Measurements from ENCODE around the gene POLR2J. TPM values are rescaled to one million over a fixed set of nuclear protein-coding genes. Genes with fewer than 3 reads are reported as not detected.

POLR2J gene
- total RNA-seq, 1 donor from 2014 or later = 49.6 TPM

DNA sequence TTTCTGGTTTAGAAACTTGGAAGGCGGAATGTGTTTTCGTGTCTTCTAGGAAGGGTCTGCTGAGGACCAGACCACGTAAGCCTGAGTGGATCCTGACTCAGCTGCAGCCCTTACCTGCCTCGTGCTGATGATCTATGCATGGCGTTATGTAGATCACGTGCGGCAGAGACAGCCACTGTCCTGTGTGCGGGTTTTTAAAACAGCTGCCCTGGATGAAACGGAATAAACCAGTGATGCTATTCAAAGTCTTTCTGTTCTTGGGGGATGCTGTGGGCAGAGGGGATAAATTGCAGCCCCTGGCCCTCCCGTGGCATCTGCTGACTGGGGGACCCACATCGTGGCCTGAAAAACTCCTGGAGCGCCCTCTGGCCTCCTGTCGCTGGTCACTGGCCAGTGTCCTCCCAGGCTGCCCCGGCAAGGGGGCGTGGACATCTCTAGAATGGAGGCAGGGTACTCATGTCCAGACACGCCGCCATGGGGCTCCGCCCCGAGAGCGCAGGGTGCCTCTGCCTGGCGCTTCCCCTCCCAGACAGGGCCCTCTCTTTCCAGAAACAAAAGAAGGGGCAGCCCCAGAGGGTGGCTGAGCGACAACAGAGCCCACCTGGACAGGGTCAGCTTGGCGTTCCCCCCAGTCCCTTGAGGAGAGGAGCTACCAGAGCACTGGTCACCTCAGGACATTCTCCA, 27.2 kb downstream of the POLR2J start:
- ATAC-seq = no peak
- no peak for DNase-seq
- intact Hi-C loops (cut with micrococcal nuclease) = no loop called here

DNA sequence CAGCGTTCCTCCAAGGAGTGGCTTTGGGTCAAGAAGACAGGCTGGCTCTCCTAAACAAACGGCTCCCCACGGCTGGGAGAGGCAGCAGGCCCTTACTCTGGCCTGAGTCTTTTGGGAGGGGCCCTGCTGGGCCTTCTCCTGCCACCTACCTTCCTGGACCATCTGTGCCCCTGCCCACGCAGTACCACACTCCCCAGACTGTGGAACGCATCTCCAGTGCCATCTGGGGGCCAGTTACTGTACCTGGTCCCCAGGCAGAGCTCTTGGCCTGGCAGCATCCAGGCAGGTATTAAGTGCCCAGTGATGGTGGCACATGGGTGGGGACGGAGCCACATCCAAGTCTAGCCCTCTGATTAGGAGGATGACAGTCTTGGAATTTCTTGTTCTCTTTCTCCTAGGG, 28.5 kb downstream of the POLR2J start:
- no peak for ATAC-seq
- DNase-seq = no peak
- intact Hi-C loops (cut with micrococcal nuclease) = no loop called here

DNA sequence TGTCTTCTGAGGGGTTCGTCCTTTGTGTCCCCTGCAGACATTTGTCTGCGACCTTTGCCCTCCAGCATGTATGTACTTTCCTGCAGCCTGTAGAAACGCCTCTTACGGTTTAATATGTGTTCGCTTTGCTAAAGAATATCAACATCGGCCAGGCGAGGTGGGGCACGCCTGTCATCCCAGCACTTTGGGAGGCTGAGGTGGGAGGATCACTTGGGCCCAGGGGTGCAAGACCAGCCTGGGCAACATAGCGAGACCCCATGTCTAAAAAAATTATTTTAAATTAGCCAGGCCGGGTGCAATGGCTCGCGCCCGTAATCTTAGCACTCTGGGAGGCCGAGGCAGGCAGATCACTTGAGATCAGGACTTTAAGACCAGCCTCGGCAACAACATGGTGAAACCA, 29.6 kb downstream of the POLR2J start:
- no peak for DNase-seq
- no peak for ATAC-seq
- intact Hi-C loops (cut with micrococcal nuclease) = no loop called here

DNA sequence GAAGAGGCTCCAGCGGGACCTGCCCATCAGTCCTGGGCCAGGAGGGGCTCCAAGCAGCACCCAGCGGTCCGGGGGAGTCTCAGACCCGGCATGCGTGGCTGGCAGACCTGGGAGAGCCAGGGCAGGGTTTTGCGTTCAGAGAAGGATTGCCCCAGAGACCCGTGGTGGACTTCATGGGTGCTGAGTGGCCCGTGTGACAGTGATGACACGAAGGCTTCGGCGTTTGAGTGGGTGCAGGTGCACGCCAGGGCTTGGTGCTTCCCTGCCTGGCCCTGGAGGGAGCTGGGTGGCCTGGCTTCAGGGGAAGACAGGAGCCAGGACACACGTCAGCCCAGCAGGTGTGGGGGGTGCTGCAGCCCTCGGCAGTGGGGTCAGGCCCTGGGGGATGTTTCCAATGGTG, 31.4 kb downstream of the POLR2J start:
- DNase-seq (no peak), ATAC-seq (no peak)
- intact Hi-C loops (cut with micrococcal nuclease) = no loop called here

DNA sequence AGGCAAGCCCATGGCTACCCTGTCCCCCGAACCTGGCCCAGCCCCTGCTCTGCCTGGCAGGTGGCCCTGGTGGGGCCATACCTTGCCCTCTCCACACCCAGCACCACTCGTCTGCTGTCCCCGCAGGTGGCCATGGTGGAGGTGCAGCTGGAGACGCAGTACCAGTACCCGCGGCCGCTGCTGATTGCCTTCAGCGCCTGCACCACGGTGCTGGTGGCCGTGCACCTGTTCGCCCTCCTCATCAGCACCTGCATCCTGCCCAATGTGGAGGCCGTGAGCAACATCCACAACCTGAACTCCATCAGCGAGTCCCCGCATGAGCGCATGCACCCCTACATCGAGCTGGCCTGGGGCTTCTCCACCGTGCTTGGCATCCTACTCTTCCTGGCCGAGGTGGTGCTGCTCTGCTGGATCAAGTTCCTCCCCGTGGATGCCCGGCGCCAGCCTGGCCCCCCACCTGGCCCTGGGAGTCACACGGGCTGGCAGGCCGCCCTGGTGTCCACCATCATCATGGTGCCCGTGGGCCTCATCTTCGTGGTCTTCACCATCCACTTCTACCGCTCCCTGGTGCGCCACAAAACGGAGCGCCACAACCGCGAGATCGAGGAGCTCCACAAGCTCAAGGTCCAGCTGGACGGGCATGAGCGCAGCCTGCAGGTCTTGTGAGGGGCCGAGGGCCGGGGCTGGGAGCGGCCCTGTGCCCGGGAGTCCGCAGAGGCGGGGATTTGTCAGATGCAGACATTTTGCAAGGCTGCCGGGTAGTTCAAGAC, 32.1 kb downstream of the POLR2J start:
- intact Hi-C loops (cut with micrococcal nuclease) = no loop called here
- ATAC-seq (no peak), DNase-seq (no peak)

DNA sequence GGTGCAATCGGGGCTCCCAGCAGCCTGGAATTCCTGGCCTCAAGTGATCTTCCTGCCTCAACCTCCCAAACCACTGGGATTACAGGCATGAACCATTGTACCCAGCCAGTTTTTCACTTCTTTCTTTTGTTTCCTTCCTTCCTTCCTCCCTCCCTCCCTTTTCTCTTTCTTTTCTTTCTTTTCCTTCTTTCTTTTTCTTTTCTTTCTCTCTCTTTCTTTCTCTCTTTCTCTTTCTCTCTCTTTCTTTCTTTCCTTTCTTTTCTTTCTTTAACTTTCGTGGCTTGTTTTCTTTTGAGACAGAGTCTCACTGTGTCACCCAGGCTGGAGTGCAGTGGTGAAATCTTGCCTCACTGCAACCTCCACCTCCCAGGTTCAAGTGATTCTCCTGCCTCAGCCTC, 33.0 kb downstream of the POLR2J start:
- ATAC-seq (no peak), DNase-seq (no peak)
- intact Hi-C loops (cut with micrococcal nuclease) = no loop called here

DNA sequence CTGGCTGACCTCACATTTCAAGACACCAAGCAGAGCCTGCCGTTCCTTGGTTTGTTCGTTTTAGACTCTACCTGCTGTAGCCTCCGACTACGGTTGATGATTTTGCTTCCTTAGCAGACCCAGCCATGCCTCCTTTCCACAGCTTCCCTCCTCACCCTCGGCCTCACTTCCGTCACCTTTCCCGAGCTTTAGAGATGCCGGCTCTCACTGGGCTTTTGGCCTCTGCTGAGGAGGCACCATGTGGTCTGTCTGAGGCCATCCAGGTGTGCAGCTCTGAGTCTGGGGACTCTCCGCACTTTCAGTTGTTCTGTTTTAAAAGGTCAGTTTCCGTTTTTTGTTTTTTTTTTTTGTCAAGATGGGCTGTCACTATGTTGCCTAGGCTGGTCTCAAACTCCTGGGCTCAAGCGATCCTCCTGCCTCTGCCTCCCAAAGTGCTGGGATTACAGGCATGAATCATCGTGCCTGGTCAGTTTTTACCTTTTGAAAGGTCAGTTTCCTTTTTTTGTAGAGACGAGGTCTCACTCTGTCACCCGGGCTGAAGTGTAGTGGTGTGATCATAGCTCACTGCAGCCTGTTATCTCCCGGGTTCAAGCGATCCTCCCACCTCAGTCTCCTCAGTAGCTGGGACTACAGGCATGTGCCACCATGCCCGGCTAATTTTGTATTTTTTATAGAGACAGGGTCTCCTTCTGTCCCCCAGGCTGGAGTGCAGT, 33.6 kb downstream of the POLR2J start:
- ATAC-seq = no peak
- intact Hi-C loops (cut with micrococcal nuclease) = no loop called here
- no peak for DNase-seq

DNA sequence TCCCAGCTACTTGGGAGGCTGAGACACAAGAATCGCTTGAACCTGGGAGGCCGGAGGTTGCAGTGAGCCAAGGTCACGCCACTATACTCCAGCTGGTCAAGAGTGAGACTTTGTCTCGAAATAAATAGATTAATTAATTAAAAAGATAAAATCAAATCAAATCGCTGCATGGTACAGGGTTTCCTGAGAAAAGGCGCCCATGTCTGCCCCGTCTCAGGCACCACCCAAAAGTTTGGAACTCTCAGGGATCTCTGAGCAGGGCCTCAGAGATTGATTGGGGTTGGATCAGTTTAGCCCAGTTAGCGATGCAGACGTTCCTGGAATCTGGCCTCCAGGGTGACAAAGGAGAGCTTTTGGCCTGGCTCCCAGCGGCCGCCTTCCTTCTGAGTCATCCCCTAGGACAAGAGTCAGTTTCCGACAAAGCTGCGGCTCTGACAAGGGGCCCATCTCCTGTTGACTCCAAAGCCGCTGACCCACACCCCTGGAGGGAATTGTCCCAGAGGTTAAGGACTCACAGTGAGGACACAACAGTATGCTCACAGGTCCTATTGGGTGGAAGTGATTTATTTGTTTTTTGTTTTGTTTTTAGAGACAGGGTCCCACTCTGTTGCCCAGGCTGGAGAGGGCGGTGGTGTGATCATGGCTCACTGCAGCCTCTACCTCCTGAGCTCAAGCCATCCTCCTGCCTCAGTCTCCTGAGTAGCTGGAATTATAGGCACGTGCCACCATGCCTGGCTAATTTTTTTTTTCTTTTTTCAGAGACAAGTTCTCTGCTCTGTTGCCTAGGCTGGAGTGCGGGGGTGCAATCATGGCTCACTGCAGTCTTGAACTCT, 38.5 kb downstream of the POLR2J start:
- ATAC-seq (peak; percentile 85), DNase-seq (peak; percentile 77)
- intact Hi-C loops (cut with micrococcal nuclease) = no loop called here

DNA sequence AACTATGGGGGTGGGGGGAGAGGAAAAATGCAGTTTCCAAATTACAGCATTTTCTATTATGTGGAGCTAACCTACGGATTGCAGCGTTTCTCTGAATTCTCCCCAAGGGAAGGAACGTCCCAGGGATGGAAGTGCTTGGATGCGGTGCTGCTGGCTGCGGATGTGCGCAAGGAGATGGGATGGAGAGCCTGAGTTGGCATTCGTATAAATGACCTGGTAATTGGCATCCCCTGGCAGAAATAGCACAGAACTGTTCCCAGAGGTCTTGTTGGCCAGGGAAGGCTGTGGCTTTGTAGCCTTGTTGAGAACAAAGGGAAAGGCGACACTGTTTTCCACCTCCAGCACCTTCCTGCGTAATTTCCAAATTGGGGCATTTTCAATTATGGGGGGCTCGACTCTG, 42.6 kb downstream of the POLR2J start:
- ATAC-seq (no peak), DNase-seq (no peak)
- intact Hi-C loops (cut with micrococcal nuclease) = no loop called here

DNA sequence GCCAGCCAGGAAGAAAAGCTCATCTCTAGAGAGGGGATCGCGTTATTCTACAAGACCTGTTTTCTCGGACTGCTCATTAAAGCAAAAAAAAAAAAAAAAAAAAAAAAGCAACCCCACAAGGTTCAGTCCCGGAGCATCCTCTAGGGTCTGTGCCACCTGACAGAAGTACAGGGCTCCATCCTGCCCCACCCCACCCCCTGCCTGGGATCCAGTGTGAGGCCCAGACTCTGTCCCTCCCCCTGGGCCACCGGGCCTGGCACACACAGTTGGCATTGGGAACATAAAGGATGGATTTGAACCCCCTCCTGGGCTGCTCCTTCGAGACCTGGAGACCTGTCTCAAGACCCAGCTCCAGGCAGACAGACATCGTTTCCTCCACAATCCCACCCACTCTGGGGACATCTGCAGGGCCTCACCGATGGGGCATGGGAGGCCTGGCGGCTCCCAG, 44.7 kb downstream of the POLR2J start:
- intact Hi-C loops (cut with micrococcal nuclease) = no loop called here
- no peak for DNase-seq
- no peak for ATAC-seq

DNA sequence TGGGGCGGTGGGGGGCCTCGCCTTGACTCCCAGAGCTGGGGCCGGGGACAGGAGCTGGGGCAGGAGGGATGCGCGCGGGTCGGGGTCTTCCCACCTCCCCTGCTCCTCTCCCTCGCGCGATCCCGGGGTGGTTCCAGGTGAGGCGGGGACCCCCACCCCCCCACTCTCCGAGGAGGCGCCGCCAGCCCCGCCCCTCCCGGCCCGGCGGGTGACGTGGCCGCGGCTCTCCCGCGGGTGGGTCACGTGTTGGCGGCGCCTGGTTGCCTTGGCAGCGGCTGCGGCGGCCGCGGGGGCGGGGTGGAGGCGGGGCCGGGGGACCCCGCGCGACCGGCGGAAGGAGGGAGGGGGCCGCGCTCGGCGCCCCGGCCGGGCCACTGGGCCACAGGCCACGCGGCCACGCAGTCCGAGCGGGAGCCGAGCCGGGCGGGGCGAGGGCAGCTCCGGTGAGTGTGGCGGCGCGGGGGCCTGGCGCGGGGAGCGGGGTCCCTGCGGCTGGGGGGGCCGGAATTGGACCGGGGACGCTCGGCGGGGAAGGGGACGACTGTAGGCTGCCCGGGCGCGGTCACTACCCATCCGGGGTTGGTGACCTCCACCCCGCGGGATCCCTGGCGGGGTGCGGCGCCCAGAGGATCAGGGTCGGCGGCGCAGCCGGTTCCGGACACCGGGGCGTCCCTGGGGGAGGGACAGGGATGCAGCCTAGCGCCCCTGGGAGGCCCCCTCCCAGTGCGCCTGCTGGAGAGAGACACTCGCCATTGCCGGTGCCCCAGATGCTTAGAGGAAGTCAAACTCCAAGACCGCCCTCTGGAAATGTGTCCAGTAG, 45.3 kb downstream of the POLR2J start, which contains the start of gene ORAI2:
Gene ORAI2 (plus strand): TSS at position 357 of the 820 bp plus-strand sequence. CDS start 5,382 bp downstream, outside the sequence.
- ATAC-seq (peak; percentile 87), DNase-seq (peak; percentile 90)
- intact Hi-C loops (cut with micrococcal nuclease) = no loop called here

DNA sequence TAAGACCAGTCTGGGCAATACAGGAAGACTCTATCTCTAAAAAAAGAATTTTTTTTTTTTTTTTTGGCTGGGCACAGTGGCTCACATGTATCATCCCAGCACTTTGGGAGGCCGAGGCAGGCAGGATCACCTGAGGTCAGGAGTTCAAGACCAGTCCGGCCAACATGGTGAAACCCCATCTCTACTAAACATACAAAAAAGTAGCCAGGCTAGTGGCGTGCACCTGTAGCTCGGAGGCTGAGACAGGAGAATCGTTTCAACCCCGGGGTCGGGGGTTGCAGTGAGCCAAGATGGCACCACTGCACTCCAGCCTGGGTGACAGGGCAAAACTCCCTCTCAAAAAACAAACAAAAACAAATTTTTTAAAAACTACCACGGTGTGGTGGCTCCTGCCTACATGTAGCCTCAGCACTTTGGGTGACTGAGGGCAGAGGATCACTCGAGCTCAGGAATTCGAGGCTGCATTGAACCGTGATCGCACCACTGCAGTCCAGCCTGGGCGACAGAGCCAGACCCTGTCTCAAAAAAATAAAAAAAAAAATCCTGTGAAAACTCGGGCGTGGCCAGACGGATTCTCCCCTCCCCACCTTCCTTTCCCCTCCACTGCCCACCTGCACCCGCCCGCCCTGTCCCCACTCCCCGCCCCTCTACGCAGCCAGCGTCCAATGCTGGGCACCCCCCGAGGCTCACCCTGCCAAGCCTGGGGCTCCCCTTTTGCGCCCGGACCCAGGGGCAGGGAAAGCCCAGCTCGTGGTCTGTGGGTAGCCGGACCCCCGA, 46.1 kb downstream of the POLR2J start:
- intact Hi-C loops (cut with micrococcal nuclease) = no loop called here
- DNase-seq (no peak), ATAC-seq (peak; percentile 20)

DNA sequence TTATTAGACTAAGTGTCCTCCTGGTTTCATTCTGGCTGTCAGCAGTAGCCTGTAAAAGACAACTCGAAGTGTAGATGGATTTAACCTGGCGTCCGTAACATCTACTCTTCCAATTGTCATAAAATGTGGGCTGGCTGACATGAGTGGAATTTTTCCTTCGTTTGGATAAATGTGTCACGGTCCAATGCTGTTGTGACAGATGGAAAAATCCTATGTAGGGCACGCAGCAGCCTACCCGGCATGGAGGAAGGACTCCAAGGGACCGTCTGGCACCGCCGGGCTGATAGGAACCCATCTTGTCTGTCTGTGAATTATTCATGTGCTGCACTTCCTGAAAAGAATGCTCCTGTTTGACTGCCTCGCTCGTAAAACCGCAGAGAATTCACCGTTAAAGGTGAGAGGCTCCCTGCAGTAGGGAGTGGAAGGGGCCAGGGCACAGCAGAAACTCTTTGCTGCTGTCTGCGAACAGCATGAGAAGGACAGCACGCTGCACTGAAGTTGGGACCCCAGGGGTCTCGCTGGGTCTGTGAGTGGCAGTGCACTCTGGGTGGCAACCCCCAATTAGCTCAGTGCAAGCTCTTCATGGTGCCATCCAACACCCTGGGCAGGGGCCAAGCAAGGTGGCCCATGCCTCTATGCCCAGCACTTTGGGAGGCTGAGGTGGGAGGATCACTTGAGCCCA, 47.0 kb downstream of the POLR2J start:
- ATAC-seq (no peak), DNase-seq (no peak)
- intact Hi-C loops (cut with micrococcal nuclease) = no loop called here

DNA sequence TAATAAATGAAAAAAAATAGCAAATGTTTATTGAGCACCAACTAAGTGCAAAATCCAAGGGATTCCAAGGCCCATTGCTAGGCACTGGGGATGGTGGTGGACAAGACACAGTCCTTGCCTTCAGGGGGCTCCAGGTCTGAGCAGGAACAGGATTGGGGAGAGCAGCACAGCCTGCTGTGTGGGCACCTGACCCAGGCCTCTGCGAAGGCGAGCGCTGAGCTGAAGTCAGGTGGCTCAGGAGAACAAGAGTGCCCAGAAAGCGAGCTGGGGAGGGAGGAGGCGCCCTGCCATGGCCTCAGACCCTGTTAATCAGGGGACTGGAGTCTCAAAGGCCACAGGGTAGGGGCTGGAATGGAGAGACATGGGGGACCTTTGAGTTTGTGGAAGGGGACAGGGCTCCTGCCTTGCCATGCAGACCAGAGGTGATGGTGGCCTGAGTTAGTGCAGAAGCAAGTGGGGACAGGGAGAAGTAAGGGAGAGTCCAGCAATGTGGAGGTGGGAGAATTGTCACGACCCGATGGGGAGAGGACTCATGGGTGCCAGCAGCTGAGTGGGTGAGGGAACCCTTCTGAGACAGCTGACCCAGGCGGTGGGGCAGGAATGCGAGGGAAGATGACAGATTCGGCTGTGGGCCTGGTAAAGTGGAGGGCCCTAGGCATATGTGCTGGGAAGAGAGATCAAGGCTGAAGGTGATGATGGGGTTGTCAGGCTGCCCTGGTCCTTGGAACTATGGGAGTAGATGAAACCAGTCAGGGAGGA, 49.4 kb downstream of the POLR2J start:
- intact Hi-C loops (cut with micrococcal nuclease) = no loop called here
- ATAC-seq = no peak

DNA sequence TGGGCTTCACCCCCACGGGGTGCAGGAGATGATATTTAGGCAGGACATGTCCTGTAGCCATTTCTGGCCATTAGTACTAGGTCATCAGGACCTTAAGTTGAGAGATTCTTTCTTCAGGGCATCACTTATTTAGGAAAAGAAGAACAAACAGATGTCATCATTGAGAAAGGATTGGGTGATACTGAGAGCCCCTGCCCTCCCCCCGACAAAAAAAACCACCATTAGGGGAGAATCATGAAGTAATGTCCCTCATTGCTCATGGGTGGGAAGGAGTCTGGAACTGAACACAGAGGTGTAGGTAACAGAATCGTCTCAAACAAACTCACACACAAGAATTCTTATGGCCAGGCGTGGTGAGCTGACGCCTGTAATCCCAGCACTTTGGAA, 51.7 kb downstream of the POLR2J start:
- no peak for DNase-seq
- intact Hi-C loops (cut with micrococcal nuclease) = no loop called here
- ATAC-seq = no peak

More for the DNA sequence above, 49.4 kb downstream of the POLR2J start:
- no peak for DNase-seq

DNA sequence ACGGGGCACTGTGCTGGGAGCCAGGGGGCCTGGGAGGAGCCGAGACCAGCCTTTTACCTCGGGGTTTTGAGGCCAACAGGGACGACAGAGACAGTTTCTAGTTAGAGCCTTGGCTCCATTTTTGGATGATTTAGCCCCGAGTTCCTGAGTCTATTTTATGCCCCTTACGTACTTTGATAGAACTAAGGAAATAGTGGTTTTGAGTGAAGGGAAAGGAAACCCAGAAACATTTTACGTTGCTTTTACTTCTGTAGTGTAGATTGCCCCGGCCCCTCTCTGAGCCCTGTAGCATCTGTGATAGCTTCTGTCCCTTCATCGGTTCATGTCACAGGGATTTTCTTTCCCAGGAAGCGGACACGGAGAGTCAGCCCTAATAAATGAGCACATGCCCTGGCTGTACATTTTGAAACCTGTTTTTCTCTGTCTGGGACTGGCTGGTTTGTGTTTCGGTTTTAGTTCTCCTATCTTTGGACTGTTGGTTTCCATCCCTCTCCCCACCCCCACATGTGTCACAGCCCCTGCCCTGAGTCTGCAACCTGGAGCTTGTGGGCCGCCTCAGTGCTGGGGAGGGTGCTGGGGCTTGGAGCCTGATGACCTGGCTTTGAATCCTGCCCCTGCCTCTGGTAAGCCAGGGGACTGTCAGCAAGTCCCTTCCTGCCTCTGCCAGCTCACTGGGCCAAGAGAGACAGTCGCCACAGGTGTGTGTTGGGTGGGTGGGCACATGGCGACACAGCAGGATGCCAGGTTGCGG, 52.3 kb downstream of the POLR2J start:
- ATAC-seq = peak; percentile 33
- DNase-seq = no peak
- intact Hi-C loops (cut with micrococcal nuclease) = no loop called here

Measured in left ventricle myocardium superior (tissue), 1 donor.